GM23338 (cell line): ENCODE data around the gene YIF1A. TPM values are rescaled to one million over a fixed set of nuclear protein-coding genes. Genes with fewer than 3 reads are reported as not detected.

ENCODE experiments used
- ATAC-seq: fragments of 200-7000 bp; cut with Tn5 transposase; 3 replicates; pipeline ENCODE4 v1.9.1; 2020
- DNase-seq: peaks from one replicate; pipeline ENCODE4 v3.0.0-alpha.2; 2015; ENCODE audit warnings: low spot score
- H2AFZ ChIP-seq: fragments of 200-600 bp; sonication (generic); 2 replicates; pipeline ENCODE4 v1.8.0; 2016; ENCODE audit warnings: antibody characterized with exemption, mild to moderate bottlenecking, moderate library complexity
- H3F3A ChIP-seq: fragments of 200-600 bp; sonication (generic); replicated peaks from 2 replicates; pipeline ENCODE4 v1.8.0; 2017; ENCODE audit warnings: antibody characterized with exemption, mixed run types, low read depth
- H3K27ac ChIP-seq: fragments of 200-600 bp; sonication (generic); 2 replicates; pipeline ENCODE4 v1.6.1; 2016; ENCODE audit warnings: low read depth
- H3K27me3 ChIP-seq: fragments of 200-600 bp; sonication (generic); 2 replicates; pipeline ENCODE4 v1.8.0; 2016; ENCODE audit warnings: mild to moderate bottlenecking, mixed run types, moderate library complexity; ENCODE audit not compliant: insufficient read depth
- H3K36me3 ChIP-seq: fragments of 200-600 bp; sonication (generic); 2 replicates; pipeline ENCODE4 v1.8.0; 2016; ENCODE audit warnings: mild to moderate bottlenecking; ENCODE audit not compliant: insufficient read depth
- H3K4me1 ChIP-seq: fragments of 200-600 bp; sonication (generic); 2 replicates; pipeline ENCODE4 v1.8.0; 2016; ENCODE audit warnings: mild to moderate bottlenecking, moderate library complexity; ENCODE audit not compliant: insufficient read depth
- H3K4me2 ChIP-seq: fragments of 200-600 bp; sonication (generic); 2 replicates; pipeline ENCODE4 v1.7.1; 2017; ENCODE audit warnings: mixed run types
- H3K4me3 ChIP-seq: fragments of 200-600 bp; sonication (generic); 2 replicates; pipeline ENCODE4 v1.6.1; 2016; ENCODE audit warnings: mixed run types
- H3K79me2 ChIP-seq: fragments of 200-600 bp; sonication (generic); replicated peaks from 2 replicates; pipeline ENCODE4 v1.8.0; 2017; ENCODE audit warnings: mild to moderate bottlenecking; ENCODE audit not compliant: insufficient read depth
- H3K9me2 ChIP-seq: fragments of 200-600 bp; sonication (generic); 2 replicates; pipeline ENCODE4 v1.8.0; 2017; ENCODE audit not compliant: insufficient read depth
- H4K20me1 ChIP-seq: fragments of 200-600 bp; sonication (generic); replicated peaks from 2 replicates; pipeline ENCODE4 v1.8.0; 2017; ENCODE audit warnings: mild to moderate bottlenecking; ENCODE audit not compliant: insufficient read depth
- H3K27ac Mint-ChIP-seq: 2 replicates; pipeline ENCODE4 v1.8.0; 2020; ENCODE audit warnings: inconsistent platforms, mild to moderate bottlenecking, moderate library complexity, mixed read lengths
- H3K27me3 Mint-ChIP-seq: 3 replicates; pipeline ENCODE4 v1.8.0; 2022; ENCODE audit warnings: low read depth, mild to moderate bottlenecking, moderate library complexity, mixed read lengths, inconsistent platforms; ENCODE audit not compliant: insufficient read depth, poor library complexity
- H3K36me3 Mint-ChIP-seq: 3 replicates; pipeline ENCODE4 v1.8.0; 2021; ENCODE audit warnings: low read depth, mild to moderate bottlenecking, inconsistent platforms, moderate library complexity, mixed read lengths
- H3K4me1 Mint-ChIP-seq: 3 replicates; pipeline ENCODE4 v1.8.0; 2020; ENCODE audit warnings: mild to moderate bottlenecking, inconsistent platforms, mixed read lengths
- H3K4me3 Mint-ChIP-seq: 3 replicates; pipeline ENCODE4 v1.8.0; 2021; ENCODE audit warnings: moderate library complexity, mild to moderate bottlenecking, inconsistent platforms, mixed read lengths
- H3K9me3 Mint-ChIP-seq: 3 replicates; pipeline ENCODE4 v1.8.0; 2020; ENCODE audit warnings: moderate library complexity, mild to moderate bottlenecking, inconsistent platforms, mixed read lengths
- CREB1 ChIP-seq: fragments of 250-450 bp; sonication (Bioruptor Pico); IDR thresholded peaks from 2 replicates; pipeline ENCODE4 v1.5.0; 2020; ENCODE audit warnings: low read depth, mild to moderate bottlenecking, moderate library complexity
- EZH2 ChIP-seq: fragments of 200-600 bp; sonication (generic); IDR thresholded peaks from one replicate; pipeline ENCODE4 v1.8.0; 2017; ENCODE audit warnings: antibody characterized with exemption, mild to moderate bottlenecking, low read depth; ENCODE audit not compliant: unreplicated experiment
- EZH2phosphoT487 ChIP-seq: fragments of 200-600 bp; sonication (generic); IDR thresholded peaks from one replicate; pipeline ENCODE4 v1.8.1; 2018; ENCODE audit warnings: antibody characterized with exemption; ENCODE audit not compliant: unreplicated experiment
- JUNB ChIP-seq: IDR thresholded peaks from one replicate; pipeline ENCODE4 v1.6.1; 2016; ENCODE audit warnings: antibody characterized with exemption; ENCODE audit not compliant: unreplicated experiment
- NANOG ChIP-seq: IDR thresholded peaks from 2 replicates; pipeline ENCODE4 v1.6.1; 2016; ENCODE audit warnings: antibody characterized with exemption, borderline replicate concordance
- POLR2AphosphoS5 ChIP-seq: IDR thresholded peaks from 2 replicates; pipeline ENCODE4 v1.6.1; 2016; ENCODE audit warnings: antibody characterized with exemption, low read depth
- REST ChIP-seq: IDR thresholded peaks from one replicate; pipeline ENCODE4 v1.6.1; 2018; ENCODE audit warnings: antibody characterized with exemption; ENCODE audit not compliant: unreplicated experiment
- STAT1 ChIP-seq: IDR thresholded peaks from one replicate; pipeline ENCODE4 v1.6.1; 2016; ENCODE audit warnings: antibody characterized with exemption; ENCODE audit not compliant: unreplicated experiment
- ZNF114 ChIP-seq: fragments of 250-450 bp; sonication (Bioruptor Pico); IDR thresholded peaks from 2 replicates; pipeline ENCODE4 v1.5.0; 2020; ENCODE audit warnings: mild to moderate bottlenecking, moderate library complexity
- ZNF331 ChIP-seq: fragments of 250-450 bp; sonication (Bioruptor Pico); IDR thresholded peaks from 2 replicates; pipeline ENCODE4 v1.5.0; 2020; ENCODE audit warnings: low read depth, mild to moderate bottlenecking, moderate library complexity
- polyA plus RNA-seq: library from polyadenylated mRNA; unstranded; fragments of >200 nt; fragmentation: Nextera tagmentation; extraction: Ambion mirVana; gene quantifications from 2 replicates; pipeline ENCODE4 v1.2.1, GENCODE V29; 2016
- total RNA-seq: library from RNA; depleted of rRNA; stranded (reverse); fragments of >200 nt; shearing (Covaris generic); gene quantifications from 2 replicates; pipeline ENCODE4 v1.2.3, GENCODE V29; 2014; rRNA removed
- TF ChIP-seq, protein P1 (sequence below), 2 experiments: fragments of 200-600 bp in 1 of 2; sonication (generic) in 1 of 2; conservative IDR thresholded peaks; 2 replicates each; pipeline versions ENCODE4 v1.5.1 to v1.6.1; 2016 to 2017; ENCODE audit warnings: antibody characterized with exemption in 2 of 2, low read depth in 2 of 2, mild to moderate bottlenecking in 2 of 2, moderate library complexity in 1 of 2
- TF ChIP-seq, protein P2 (sequence below): IDR thresholded peaks from 2 replicates; pipeline ENCODE4 v1.6.1; 2016; ENCODE audit warnings: antibody characterized with exemption

The YIF1A gene
- total and polyA plus RNA-seq, 2 experiments from 2014 or later = 75.6 to 87.0 TPM

GRCh38 chr11:66235141-66235540 is 53.8 kb downstream of the YIF1A start:
- H3K4me2 ChIP-seq = no peak overlapping the region
- Mint-ChIP-seq H3K36me3 (peaks cover 6% of the 10 kb centered on the region; the same call in 2 of the 3 replicates), H3K4me3 (no peak overlapping the region), H3K4me1 (peaks cover 20% of the 10 kb centered on the region), H3K27ac (no peak overlapping the region), H3K9me3 (no peaks in the 10 kb centered on the region), H3K27me3 (peaks cover 16% of the 10 kb centered on the region)
- H3K9me2 ChIP-seq = no peaks in the 10 kb centered on the region
- H3K27me3 ChIP-seq = no peaks in the 10 kb centered on the region
- ATAC-seq (no peak), DNase-seq (no peak)
- no peaks in the 10 kb centered on the region for H3K4me1 ChIP-seq
- no peaks in the 10 kb centered on the region; the same call in 1 of the 2 replicates for H3K36me3 ChIP-seq
- no peak overlapping the region for H2AFZ ChIP-seq
- no peak overlapping the region for H3K4me3 ChIP-seq
- TF ChIP-seq NANOG (no peak), ZNF114 (no peak), POLR2AphosphoS5 (no peak), EZH2 (no peak), CREB1 (CRISPR knock-in tag) (no peak), EZH2phosphoT487 (no peak), JUNB (no peak), ZNF331 (CRISPR knock-in tag) (no peak), STAT1 (no peak), REST (no peak)
- TF ChIP-seq, protein P1, sequence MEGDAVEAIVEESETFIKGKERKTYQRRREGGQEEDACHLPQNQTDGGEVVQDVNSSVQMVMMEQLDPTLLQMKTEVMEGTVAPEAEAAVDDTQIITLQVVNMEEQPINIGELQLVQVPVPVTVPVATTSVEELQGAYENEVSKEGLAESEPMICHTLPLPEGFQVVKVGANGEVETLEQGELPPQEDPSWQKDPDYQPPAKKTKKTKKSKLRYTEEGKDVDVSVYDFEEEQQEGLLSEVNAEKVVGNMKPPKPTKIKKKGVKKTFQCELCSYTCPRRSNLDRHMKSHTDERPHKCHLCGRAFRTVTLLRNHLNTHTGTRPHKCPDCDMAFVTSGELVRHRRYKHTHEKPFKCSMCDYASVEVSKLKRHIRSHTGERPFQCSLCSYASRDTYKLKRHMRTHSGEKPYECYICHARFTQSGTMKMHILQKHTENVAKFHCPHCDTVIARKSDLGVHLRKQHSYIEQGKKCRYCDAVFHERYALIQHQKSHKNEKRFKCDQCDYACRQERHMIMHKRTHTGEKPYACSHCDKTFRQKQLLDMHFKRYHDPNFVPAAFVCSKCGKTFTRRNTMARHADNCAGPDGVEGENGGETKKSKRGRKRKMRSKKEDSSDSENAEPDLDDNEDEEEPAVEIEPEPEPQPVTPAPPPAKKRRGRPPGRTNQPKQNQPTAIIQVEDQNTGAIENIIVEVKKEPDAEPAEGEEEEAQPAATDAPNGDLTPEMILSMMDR (conservative IDR thresholded peaks at IDR 0.05; ENCODE audit: low read depth in 2 of 2) = no peak
- TF ChIP-seq, protein P2, sequence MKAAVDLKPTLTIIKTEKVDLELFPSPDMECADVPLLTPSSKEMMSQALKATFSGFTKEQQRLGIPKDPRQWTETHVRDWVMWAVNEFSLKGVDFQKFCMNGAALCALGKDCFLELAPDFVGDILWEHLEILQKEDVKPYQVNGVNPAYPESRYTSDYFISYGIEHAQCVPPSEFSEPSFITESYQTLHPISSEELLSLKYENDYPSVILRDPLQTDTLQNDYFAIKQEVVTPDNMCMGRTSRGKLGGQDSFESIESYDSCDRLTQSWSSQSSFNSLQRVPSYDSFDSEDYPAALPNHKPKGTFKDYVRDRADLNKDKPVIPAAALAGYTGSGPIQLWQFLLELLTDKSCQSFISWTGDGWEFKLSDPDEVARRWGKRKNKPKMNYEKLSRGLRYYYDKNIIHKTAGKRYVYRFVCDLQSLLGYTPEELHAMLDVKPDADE = no peak
- H4K20me1 ChIP-seq = no peaks in the 10 kb centered on the region; the same call in 1 of the 2 replicates
- H3K27ac ChIP-seq = no peak overlapping the region
- 0 out of 2 replicates have a peak, but pooled peaks cover 4% of the 10 kb centered on the region for H3F3A ChIP-seq
- no peaks in the 10 kb centered on the region for H3K79me2 ChIP-seq

Other genes with a start within 250 kb of the YIF1A start
- gene GAL3ST3, start 240.0 kb downstream of the YIF1A start, total RNA-seq = 48.0 and 63.4 TPM in 2 replicates
- 12.7 and 15.6 TPM in 2 replicates for gene GAL3ST3, start 240.0 kb downstream of the YIF1A start, polyA plus RNA-seq
- 173 and 180 TPM in 2 replicates for gene SF3B2, start 236.8 kb downstream of the YIF1A start, total RNA-seq
- 173 and 191 TPM in 2 replicates for gene SF3B2, start 236.8 kb downstream of the YIF1A start, polyA plus RNA-seq
- gene PACS1, start 218.9 kb downstream of the YIF1A start, total RNA-seq = 23.7 and 37.5 TPM in 2 replicates
- 8.0 and 8.8 TPM in 2 replicates for gene PACS1, start 218.9 kb downstream of the YIF1A start, polyA plus RNA-seq
- 31.1 and 40.4 TPM in 2 replicates for gene KLC2, start 31.4 kb downstream of the YIF1A start, total RNA-seq
- 17.8 and 18.3 TPM in 2 replicates for gene KLC2, start 31.4 kb downstream of the YIF1A start, polyA plus RNA-seq
- 92.7 and 99.6 TPM in 2 replicates for gene RAB1B, start 20.5 kb downstream of the YIF1A start, total RNA-seq
- gene RAB1B, start 20.5 kb downstream of the YIF1A start, polyA plus RNA-seq = 30.3 and 30.5 TPM in 2 replicates
- gene CNIH2, start 11.0 kb downstream of the YIF1A start, total RNA-seq = 9.2 and 10.8 TPM in 2 replicates
- gene CNIH2, start 11.0 kb downstream of the YIF1A start, polyA plus RNA-seq = 4.3 and 7.9 TPM in 2 replicates
- 4.4 and 5.0 TPM in 2 replicates for gene TMEM151A, start 2.8 kb upstream of the YIF1A start, total RNA-seq
- gene TMEM151A, start 2.8 kb upstream of the YIF1A start, polyA plus RNA-seq = 1.0 and 1.2 TPM in 2 replicates
- gene CD248, start 27.9 kb upstream of the YIF1A start, total RNA-seq = 2.0 and 3.8 TPM in 2 replicates
- 2.4 and 2.7 TPM in 2 replicates for gene CD248, start 27.9 kb upstream of the YIF1A start, polyA plus RNA-seq
- 3.7 and 8.2 TPM in 2 replicates for gene RIN1, start 47.3 kb upstream of the YIF1A start, total RNA-seq
- 1.9 and 2.5 TPM in 2 replicates for gene RIN1, start 47.3 kb upstream of the YIF1A start, polyA plus RNA-seq
- gene BRMS1, start 56.0 kb upstream of the YIF1A start, total RNA-seq = 53.6 and 59.1 TPM in 2 replicates
- gene BRMS1, start 56.0 kb upstream of the YIF1A start, polyA plus RNA-seq = 61.7 and 62.2 TPM in 2 replicates
- 41.9 TPM in 2 replicates for gene B4GAT1, start 58.5 kb upstream of the YIF1A start, total RNA-seq
- 23.5 and 26.7 TPM in 2 replicates for gene B4GAT1, start 58.5 kb upstream of the YIF1A start, polyA plus RNA-seq
- 26.3 and 31.1 TPM in 2 replicates for gene SLC29A2, start 82.6 kb upstream of the YIF1A start, total RNA-seq
- 26.0 TPM in 2 replicates for gene SLC29A2, start 82.6 kb upstream of the YIF1A start, polyA plus RNA-seq
- 0.35 and 0.97 TPM in 2 replicates for gene NPAS4, start 131.9 kb upstream of the YIF1A start, total RNA-seq
- 0.66 and 0.71 TPM in 2 replicates for gene NPAS4, start 131.9 kb upstream of the YIF1A start, polyA plus RNA-seq
- gene MRPL11, start 149.7 kb upstream of the YIF1A start, total RNA-seq = 139 and 234 TPM in 2 replicates
- 236 and 237 TPM in 2 replicates for gene MRPL11, start 149.7 kb upstream of the YIF1A start, polyA plus RNA-seq
- 8.5 and 9.1 TPM in 2 replicates for gene PELI3, start 177.8 kb upstream of the YIF1A start, total RNA-seq
- gene PELI3, start 177.8 kb upstream of the YIF1A start, polyA plus RNA-seq = 2.2 and 2.8 TPM in 2 replicates
- gene DPP3, start 191.3 kb upstream of the YIF1A start, total RNA-seq = 85.9 and 101 TPM in 2 replicates
- gene DPP3, start 191.3 kb upstream of the YIF1A start, polyA plus RNA-seq = 22.2 and 22.7 TPM in 2 replicates
- gene BBS1, start 221.5 kb upstream of the YIF1A start, total RNA-seq = 27.8 and 41.3 TPM in 2 replicates
- 8.7 and 11.6 TPM in 2 replicates for gene BBS1, start 221.5 kb upstream of the YIF1A start, polyA plus RNA-seq